GM23248 (cell line): ENCODE data around the gene EXTL1. TPM values are rescaled to one million over a fixed set of nuclear protein-coding genes. Genes with fewer than 3 reads are reported as not detected.

Source experiments
- DNase-seq: peaks from one replicate; pipeline ENCODE4 v3.0.0-alpha.2; 2015
- H2AFZ ChIP-seq: fragments of 200-600 bp; sonication (generic); 2 replicates; pipeline ENCODE4 v1.6.1; 2016; ENCODE audit warnings: antibody characterized with exemption
- H3F3A ChIP-seq: fragments of 200-600 bp; sonication (generic); 2 replicates; pipeline ENCODE4 v1.6.1; 2016; ENCODE audit warnings: mild to moderate bottlenecking, antibody characterized with exemption, mixed run types; ENCODE audit not compliant: insufficient read depth
- H3K27ac ChIP-seq: fragments of 200-600 bp; sonication (generic); 2 replicates; pipeline ENCODE4 v1.5.1; 2016; ENCODE audit warnings: mild to moderate bottlenecking
- H3K27me3 ChIP-seq: fragments of 200-600 bp; sonication (generic); replicated peaks from 2 replicates; pipeline ENCODE4 v1.6.1; 2016; ENCODE audit warnings: mild to moderate bottlenecking; ENCODE audit not compliant: insufficient read depth
- H3K36me3 ChIP-seq: fragments of 200-600 bp; sonication (generic); 2 replicates; pipeline ENCODE4 v1.6.1; 2016; ENCODE audit warnings: low read depth, mild to moderate bottlenecking
- H3K4me1 ChIP-seq: fragments of 200-600 bp; sonication (generic); 2 replicates; pipeline ENCODE4 v1.6.1; 2016; ENCODE audit warnings: mild to moderate bottlenecking; ENCODE audit not compliant: insufficient read depth
- H3K4me2 ChIP-seq: fragments of 200-600 bp; sonication (generic); one replicate; pipeline ENCODE4 v1.6.1; 2016; ENCODE audit warnings: mild to moderate bottlenecking; ENCODE audit not compliant: unreplicated experiment
- H3K4me3 ChIP-seq: fragments of 200-600 bp; sonication (generic); 2 replicates; pipeline ENCODE4 v1.5.1; 2016; ENCODE audit warnings: mild to moderate bottlenecking
- H3K79me2 ChIP-seq: fragments of 200-600 bp; sonication (generic); 2 replicates; pipeline ENCODE4 v1.6.1; 2016; ENCODE audit warnings: mild to moderate bottlenecking; ENCODE audit not compliant: insufficient read depth
- H3K9ac ChIP-seq: fragments of 200-600 bp; sonication (generic); 2 replicates; pipeline ENCODE4 v1.6.1; 2016; ENCODE audit warnings: mild to moderate bottlenecking
- H3K9me2 ChIP-seq: fragments of 200-600 bp; sonication (generic); 2 replicates; pipeline ENCODE4 v1.6.1; 2016; ENCODE audit warnings: mixed run types, mild to moderate bottlenecking, moderate library complexity; ENCODE audit not compliant: insufficient read depth
- H3K9me3 ChIP-seq: fragments of 200-600 bp; sonication (generic); one replicate; pipeline ENCODE4 v1.6.1; 2017; ENCODE audit warnings: low read depth
- H4K20me1 ChIP-seq: fragments of 200-600 bp; sonication (generic); 2 replicates; pipeline ENCODE4 v1.6.0; 2016; ENCODE audit not compliant: insufficient read depth
- EZH2 ChIP-seq: fragments of 200-600 bp; sonication (generic); IDR thresholded peaks from 2 replicates; pipeline ENCODE4 v1.6.1; 2018; ENCODE audit warnings: antibody characterized with exemption, mild to moderate bottlenecking; ENCODE audit not compliant: insufficient read depth, poor library complexity, severe bottlenecking
- EZH2phosphoT487 ChIP-seq: fragments of 200-600 bp; sonication (generic); IDR thresholded peaks from 2 replicates; pipeline ENCODE4 v1.6.1; 2018; ENCODE audit warnings: antibody characterized with exemption, moderate library complexity, mild to moderate bottlenecking, low read depth; ENCODE audit not compliant: insufficient read depth
- WGBS, 2 experiments: methylation state at CpG; one replicate each; pipeline ENCODE4 v1.1.6; 2015 to 2017; ENCODE audit warnings: low lambda C conversion rate in 2 of 2, low coverage in 1 of 2; ENCODE audit errors: missing lambda C conversion rate in 2 of 2; 5-methylcytosine and 5-hydroxymethylcytosine counted together
- in situ Hi-C: fragments of 300-500 bp; cut with MboI; formaldehyde crosslinking; loops from 2 replicates; pipeline ENCODE4 v1.15.0; 2020
- polyA plus RNA-seq: library from polyadenylated mRNA; unstranded; fragments of >200 nt; fragmentation: Nextera tagmentation; extraction: Ambion mirVana; gene quantifications from 2 replicates; pipeline ENCODE4 v1.2.1, GENCODE V29; 2016
- total RNA-seq: library from RNA; depleted of rRNA; stranded (reverse); fragments of >200 nt; shearing (Covaris generic); gene quantifications from 2 replicates; pipeline ENCODE4 v1.2.3, GENCODE V29; 2014

Gene EXTL1
- total and polyA plus RNA-seq, 2 experiments from 2014 or later = 5.5 to 5.9 TPM

- TF ChIP-seq EZH2phosphoT487 = no peak
- no peak for TF ChIP-seq EZH2
- 79 to 82% methylated on average over 6 of the region's 6 CpGs for WGBS, 2 experiments
- no peak overlapping the region for H3K4me3 ChIP-seq
- H3K27ac ChIP-seq = no peak overlapping the region
- no peaks in the 10 kb centered on the region for H4K20me1 ChIP-seq
- H3K9me3 ChIP-seq = no peaks in the 10 kb centered on the region
- in situ Hi-C loops = no loop called here
- no peaks in the 10 kb centered on the region for H3K36me3 ChIP-seq
- no peak for DNase-seq
- no peaks in the 10 kb centered on the region for H3K79me2 ChIP-seq
- no peaks in the 10 kb centered on the region for H3F3A ChIP-seq
- no peak overlapping the region for H2AFZ ChIP-seq
- H3K4me1 ChIP-seq = peaks cover 5% of the 10 kb centered on the region; the same call in 1 of the 2 replicates
- no peaks in the 10 kb centered on the region for H3K9me2 ChIP-seq
- no peak overlapping the region for H3K4me2 ChIP-seq
- peaks cover 12% of the 10 kb centered on the region; the same call in 1 of the 2 replicates for H3K27me3 ChIP-seq
- H3K9ac ChIP-seq = no peak overlapping the region
Observed at GRCh38 chr1:26038477-26038876, 16.9 kb downstream of the EXTL1 start.

- no peak overlapping the region for H3K27ac ChIP-seq
- H3K27me3 ChIP-seq = peaks cover 13% of the 10 kb centered on the region; the same call in 1 of the 2 replicates
- H4K20me1 ChIP-seq = no peaks in the 10 kb centered on the region
- H2AFZ ChIP-seq = no peak overlapping the region
- no peaks in the 10 kb centered on the region for H3K79me2 ChIP-seq
- peaks cover 5% of the 10 kb centered on the region; the same call in 1 of the 2 replicates for H3K4me1 ChIP-seq
- no peak for DNase-seq
- no peak overlapping the region for H3K4me3 ChIP-seq
- in situ Hi-C loops = no loop called here
- H3K36me3 ChIP-seq = no peaks in the 10 kb centered on the region
- H3F3A ChIP-seq = no peaks in the 10 kb centered on the region
- TF ChIP-seq EZH2phosphoT487 (no peak), EZH2 (no peak)
- H3K4me2 ChIP-seq = no peak overlapping the region
- 58 to 59% methylated on average over 6 of the region's 6 CpGs for WGBS, 2 experiments
- H3K9ac ChIP-seq = no peak overlapping the region
- no peaks in the 10 kb centered on the region for H3K9me3 ChIP-seq
- H3K9me2 ChIP-seq = no peaks in the 10 kb centered on the region
Observed at GRCh38 chr1:26038904-26039303, 17.3 kb downstream of the EXTL1 start.

- no peak for DNase-seq
- Histone ChIP-seq H4K20me1 (no peaks in the 10 kb centered on the region), H3K79me2 (no peaks in the 10 kb centered on the region), H3F3A (no peaks in the 10 kb centered on the region), H3K4me3 (no peak overlapping the region), H3K9me2 (no peaks in the 10 kb centered on the region), H3K36me3 (no peaks in the 10 kb centered on the region), H3K27me3 (peaks cover 38% of the 10 kb centered on the region), H3K4me2 (no peak overlapping the region), H3K9ac (no peak overlapping the region), H3K27ac (no peak overlapping the region), H3K4me1 (peaks cover 2% of the 10 kb centered on the region; the same call in 1 of the 2 replicates), H3K9me3 (no peaks in the 10 kb centered on the region), H2AFZ (no peak overlapping the region)
- in situ Hi-C loops = no loop called here
- 34 to 46% methylated on average over 7 of the region's 7 CpGs for WGBS, 2 experiments
- no peak for TF ChIP-seq EZH2
- no peak for TF ChIP-seq EZH2phosphoT487
Observed at GRCh38 chr1:26041401-26041800, 19.8 kb downstream of the EXTL1 start.

GRCh38 chr1:26041978-26042377 is 20.4 kb downstream of the EXTL1 start:
- no peaks in the 10 kb centered on the region for H3K4me1 ChIP-seq
- WGBS, 2 experiments = 60 to 68% methylated on average over 4 of the region's 4 CpGs
- H3K9me3 ChIP-seq = no peaks in the 10 kb centered on the region
- no peak overlapping the region for H3K9ac ChIP-seq
- no peaks in the 10 kb centered on the region for H3K79me2 ChIP-seq
- no peaks in the 10 kb centered on the region for H3K36me3 ChIP-seq
- peaks cover 43% of the 10 kb centered on the region for H3K27me3 ChIP-seq
- H3K27ac ChIP-seq = no peak overlapping the region
- no peak for DNase-seq
- no peak overlapping the region for H3K4me2 ChIP-seq
- H3K4me3 ChIP-seq = no peak overlapping the region
- H2AFZ ChIP-seq = no peak overlapping the region
- no peaks in the 10 kb centered on the region for H4K20me1 ChIP-seq
- in situ Hi-C loops = no loop called here
- no peaks in the 10 kb centered on the region for H3K9me2 ChIP-seq
- TF ChIP-seq EZH2 (no peak), EZH2phosphoT487 (no peak)
- no peaks in the 10 kb centered on the region for H3F3A ChIP-seq

- TF ChIP-seq EZH2 (no peak), EZH2phosphoT487 (no peak)
- H3K36me3 ChIP-seq = no peaks in the 10 kb centered on the region
- H3K4me2 ChIP-seq = no peak overlapping the region
- in situ Hi-C loops = no loop called here
- no peak overlapping the region for H3K4me3 ChIP-seq
- H3K27ac ChIP-seq = no peak overlapping the region
- H3K79me2 ChIP-seq = no peaks in the 10 kb centered on the region
- no peaks in the 10 kb centered on the region for H3K9me3 ChIP-seq
- no peak overlapping the region for H2AFZ ChIP-seq
- H4K20me1 ChIP-seq = no peaks in the 10 kb centered on the region
- DNase-seq = no peak
- H3K9ac ChIP-seq = no peak overlapping the region
- peaks cover 61% of the 10 kb centered on the region for H3K27me3 ChIP-seq
- H3K4me1 ChIP-seq = no peaks in the 10 kb centered on the region
- no peaks in the 10 kb centered on the region for H3F3A ChIP-seq
- no peaks in the 10 kb centered on the region for H3K9me2 ChIP-seq
- 39 to 50% methylated on average over 2 of the region's 2 CpGs for WGBS, 2 experiments
Observed at GRCh38 chr1:26043765-26044164, 22.2 kb downstream of the EXTL1 start.
